H9 (cell line): ENCODE results near the gene RDH5. TPM values are rescaled to one million over a fixed set of nuclear protein-coding genes. Genes with fewer than 3 reads are reported as not detected.

Experiments
- DNase-seq: peaks from one replicate; pipeline ENCODE4 v3.0.0-alpha.2; 2017
- H2AFZ ChIP-seq: one replicate; pipeline ENCODE4 v1.6.1; 2013; ENCODE audit warnings: mild to moderate bottlenecking, low read length, control low read depth, moderate library complexity
- H2AK5ac ChIP-seq: 2 replicates; pipeline ENCODE4 v1.6.1; 2013; ENCODE audit warnings: low read length, control low read depth, mixed read lengths; ENCODE audit not compliant: insufficient read length
- H2BK120ac ChIP-seq: one replicate; pipeline ENCODE4 v1.6.1; 2013; ENCODE audit warnings: low read depth, mild to moderate bottlenecking, low read length, control low read depth, inconsistent platforms; ENCODE audit not compliant: poor library complexity, severe bottlenecking
- H2BK12ac ChIP-seq: 2 replicates; pipeline ENCODE4 v1.6.1; 2013; ENCODE audit warnings: low read length, control low read depth, mixed read lengths, low read depth; ENCODE audit not compliant: insufficient read length
- H2BK15ac ChIP-seq: 2 replicates; pipeline ENCODE4 v1.6.1; 2013; ENCODE audit warnings: low read depth, low read length, control low read depth
- H2BK20ac ChIP-seq: one replicate; pipeline ENCODE4 v1.6.1; 2013; ENCODE audit warnings: low read depth, mild to moderate bottlenecking, low read length, control low read depth, inconsistent platforms; ENCODE audit not compliant: poor library complexity, severe bottlenecking
- H2BK5ac ChIP-seq: 2 replicates; pipeline ENCODE4 v1.6.1; 2013; ENCODE audit warnings: low read length, control low read depth, mixed read lengths; ENCODE audit not compliant: insufficient read length
- H3K14ac ChIP-seq: 2 replicates; pipeline ENCODE4 v1.6.1; 2013; ENCODE audit warnings: low read length, control low read depth; ENCODE audit not compliant: insufficient read depth
- H3K18ac ChIP-seq: 2 replicates; pipeline ENCODE4 v1.6.1; 2013; ENCODE audit warnings: low read depth, mild to moderate bottlenecking, mixed read lengths, low read length, control low read depth; ENCODE audit not compliant: insufficient read length
- H3K23ac ChIP-seq: 2 replicates; pipeline ENCODE4 v1.6.1; 2013; ENCODE audit warnings: low read length, control low read depth, mixed read lengths, low read depth; ENCODE audit not compliant: insufficient read length
- H3K23me2 ChIP-seq: 2 replicates; pipeline ENCODE4 v1.6.1; 2013; ENCODE audit warnings: low read depth, mild to moderate bottlenecking, mixed read lengths, low read length, control low read depth; ENCODE audit not compliant: insufficient read length, poor library complexity, severe bottlenecking
- H3K27ac ChIP-seq: 2 replicates; pipeline ENCODE4 v1.5.1; 2013; ENCODE audit warnings: low read length, control low read depth, mixed read lengths, low read depth; ENCODE audit not compliant: insufficient read length
- H3K27me3 ChIP-seq: 2 replicates; pipeline ENCODE4 v1.6.1; 2013; ENCODE audit warnings: low read length, control low read depth, inconsistent platforms; ENCODE audit not compliant: insufficient read depth
- H3K4ac ChIP-seq: 2 replicates; pipeline ENCODE4 v1.6.1; 2013; ENCODE audit warnings: low read depth, mild to moderate bottlenecking, control low read depth, inconsistent platforms, low read length, moderate library complexity
- H3K4me1 ChIP-seq: 2 replicates; pipeline ENCODE4 v1.6.1; 2013; ENCODE audit warnings: low read length, control low read depth, inconsistent platforms; ENCODE audit not compliant: insufficient read depth
- H3K4me2 ChIP-seq: 2 replicates; pipeline ENCODE4 v1.6.1; 2013; ENCODE audit warnings: low read length, control low read depth, mixed read lengths; ENCODE audit not compliant: insufficient read length, insufficient read depth
- H3K56ac ChIP-seq: 2 replicates; pipeline ENCODE4 v1.6.1; 2013; ENCODE audit warnings: low read depth, mild to moderate bottlenecking, mixed read lengths, low read length, control low read depth; ENCODE audit not compliant: insufficient read length
- H3K79me1 ChIP-seq: 2 replicates; pipeline ENCODE4 v1.6.1; 2013; ENCODE audit warnings: low read depth, mild to moderate bottlenecking, moderate library complexity, low read length, control low read depth, inconsistent platforms; ENCODE audit not compliant: insufficient read depth, poor library complexity, severe bottlenecking
- H3K79me2 ChIP-seq: 2 replicates; pipeline ENCODE4 v1.6.1; 2013; ENCODE audit warnings: low read length, control low read depth, inconsistent platforms; ENCODE audit not compliant: insufficient read depth
- H3K9ac ChIP-seq: 2 replicates; pipeline ENCODE4 v1.6.1; 2013; ENCODE audit warnings: low read length, control low read depth, mixed read lengths; ENCODE audit not compliant: insufficient read length; ENCODE audit errors: extremely low read depth
- H3K9me3 ChIP-seq: one replicate; pipeline ENCODE4 v1.6.1; 2013; ENCODE audit warnings: low read depth, low read length, inconsistent platforms; ENCODE audit not compliant: control insufficient read depth
- H3T11ph ChIP-seq: one replicate; pipeline ENCODE4 v1.6.1; 2013; ENCODE audit warnings: mild to moderate bottlenecking, low read length, control low read depth, inconsistent platforms
- H4K20me1 ChIP-seq: one replicate; pipeline ENCODE4 v1.6.1; 2013; ENCODE audit not compliant: control insufficient read depth, insufficient read length, insufficient read depth
- H4K5ac ChIP-seq: 2 replicates; pipeline ENCODE4 v1.6.1; 2013; ENCODE audit warnings: low read depth, mild to moderate bottlenecking, mixed read lengths, low read length, control low read depth; ENCODE audit not compliant: insufficient read length
- H4K8ac ChIP-seq: replicated peaks from 2 replicates; pipeline ENCODE4 v1.6.1; 2013; ENCODE audit warnings: low read length, control low read depth, mixed read lengths, low read depth; ENCODE audit not compliant: insufficient read length
- H4K91ac ChIP-seq: 2 replicates; pipeline ENCODE4 v1.6.1; 2013; ENCODE audit warnings: low read depth, mild to moderate bottlenecking, moderate library complexity, mixed read lengths, low read length, control low read depth; ENCODE audit not compliant: insufficient read length
- H3K27ac Mint-ChIP-seq, 3 experiments: 2 replicates in 2 of 3; 3 replicates in 1 of 3; pipeline ENCODE4 v1.8.0; 2020 to 2021; ENCODE audit warnings: mixed read lengths in 3 of 3, mild to moderate bottlenecking in 1 of 3, moderate library complexity in 1 of 3
- H3K27me3 Mint-ChIP-seq: 2 replicates; pipeline ENCODE4 v1.8.0; 2021; ENCODE audit warnings: low read depth, mild to moderate bottlenecking, moderate library complexity, mixed read lengths
- H3K36me3 Mint-ChIP-seq, 3 experiments: 2 replicates in 2 of 3; 3 replicates in 1 of 3; pipeline ENCODE4 v1.8.0; 2020 to 2021; ENCODE audit warnings: low read depth in 3 of 3, mixed read lengths in 3 of 3; ENCODE audit not compliant: insufficient read depth in 1 of 3
- H3K4me1 Mint-ChIP-seq, 2 experiments: 2 replicates each; pipeline ENCODE4 v1.8.0; 2020; ENCODE audit warnings: mixed read lengths in 2 of 2
- H3K4me3 Mint-ChIP-seq, 2 experiments: 2 replicates in 1 of 2; 3 replicates in 1 of 2; pipeline ENCODE4 v1.8.0; 2020 to 2021; ENCODE audit warnings: mild to moderate bottlenecking in 2 of 2, mixed read lengths in 2 of 2, moderate library complexity in 1 of 2
- H3K9me3 Mint-ChIP-seq, 2 experiments: 2 replicates in 1 of 2; 3 replicates in 1 of 2; pipeline ENCODE4 v1.8.0; 2020; ENCODE audit warnings: mild to moderate bottlenecking in 2 of 2, mixed read lengths in 2 of 2, moderate library complexity in 1 of 2
- WGBS: extraction: QIAGEN DNeasy Blood & Tissue Kit; methylation state at CpG from one replicate; pipeline ENCODE4 v1.1.7; 2013; ENCODE audit warnings: missing lambda C conversion rate, low lambda C conversion rate, mixed read lengths; ENCODE audit not compliant: insufficient read length; ENCODE audit errors: extremely low coverage; 5-methylcytosine and 5-hydroxymethylcytosine counted together
- total RNA-seq: library from RNA; stranded (reverse); gene quantifications from 2 replicates; pipeline ENCODE4 v1.2.1, GENCODE V29; 2021
- TF ChIP-seq, protein P1 (sequence below): fragments of 200-600 bp; sonication (generic); conservative IDR thresholded peaks from 3 replicates; pipeline ENCODE4 v1.8.0; 2021; ENCODE audit warnings: antibody characterized with exemption, mild to moderate bottlenecking

RDH5 gene
- total RNA-seq, 1 experiment from 2014 or later, result 6.6 TPM

DNA sequence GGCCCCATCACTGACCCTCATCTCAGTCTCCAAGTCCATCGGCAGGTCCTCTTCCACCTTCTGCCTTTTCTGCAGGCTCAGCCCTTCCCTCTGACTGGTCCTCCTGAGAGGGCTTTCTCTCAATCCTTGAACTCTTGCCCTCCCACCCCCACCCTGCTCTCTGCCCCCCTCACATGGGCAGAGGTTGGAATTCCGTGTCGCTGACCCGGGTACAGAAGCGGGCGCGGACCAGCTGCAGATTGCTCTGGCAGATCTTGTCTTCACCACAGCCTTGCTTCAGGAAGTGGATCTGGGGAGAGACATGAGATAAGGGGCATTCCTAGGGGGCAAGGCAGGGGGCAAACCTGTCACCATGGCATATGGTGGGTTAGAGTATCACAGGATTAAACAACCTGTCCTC is 24.8 kb upstream of the RDH5 start:
- Histone ChIP-seq H2BK120ac (no peak overlapping the region), H2BK20ac (no peak overlapping the region), H3K9me3 (no peaks in the 10 kb centered on the region), H3K4me1 (no peaks in the 10 kb centered on the region), H4K5ac (no peak overlapping the region), H3K9ac (no peak overlapping the region), H3K14ac (no peak overlapping the region), H2BK5ac (no peak overlapping the region), H3K18ac (no peak overlapping the region), H3K4ac (no peak overlapping the region), H3K27me3 (no peaks in the 10 kb centered on the region; the same call in 1 of the 2 replicates), H3K27ac (no peak overlapping the region), H3K79me2 (no peaks in the 10 kb centered on the region), H3K79me1 (no peaks in the 10 kb centered on the region), H4K20me1 (no peaks in the 10 kb centered on the region), H4K8ac (no peak overlapping the region), H3T11ph (no peak overlapping the region), H3K4me2 (no peak overlapping the region), H2BK15ac (no peak overlapping the region), H2BK12ac (no peak overlapping the region), H2AK5ac (no peak overlapping the region), H4K91ac (no peak overlapping the region), H3K23ac (no peak overlapping the region), H3K56ac (no peak overlapping the region), H2AFZ (no peak overlapping the region), H3K23me2 (no peaks in the 10 kb centered on the region)
- Mint-ChIP-seq H3K9me3 (no peaks in the 10 kb centered on the region), H3K4me1 (no peaks in the 10 kb centered on the region), H3K27me3 (no peaks in the 10 kb centered on the region), H3K4me3 (no peak overlapping the region), H3K36me3 (peaks cover 31 to 55% (median 46%) of the 10 kb centered on the region in 3 experiments), H3K27ac (no peak overlapping the region)
- no CpG with 5 or more reads among the region's 7 CpGs for WGBS
- DNase-seq, result no peak
- TF ChIP-seq, protein P1, sequence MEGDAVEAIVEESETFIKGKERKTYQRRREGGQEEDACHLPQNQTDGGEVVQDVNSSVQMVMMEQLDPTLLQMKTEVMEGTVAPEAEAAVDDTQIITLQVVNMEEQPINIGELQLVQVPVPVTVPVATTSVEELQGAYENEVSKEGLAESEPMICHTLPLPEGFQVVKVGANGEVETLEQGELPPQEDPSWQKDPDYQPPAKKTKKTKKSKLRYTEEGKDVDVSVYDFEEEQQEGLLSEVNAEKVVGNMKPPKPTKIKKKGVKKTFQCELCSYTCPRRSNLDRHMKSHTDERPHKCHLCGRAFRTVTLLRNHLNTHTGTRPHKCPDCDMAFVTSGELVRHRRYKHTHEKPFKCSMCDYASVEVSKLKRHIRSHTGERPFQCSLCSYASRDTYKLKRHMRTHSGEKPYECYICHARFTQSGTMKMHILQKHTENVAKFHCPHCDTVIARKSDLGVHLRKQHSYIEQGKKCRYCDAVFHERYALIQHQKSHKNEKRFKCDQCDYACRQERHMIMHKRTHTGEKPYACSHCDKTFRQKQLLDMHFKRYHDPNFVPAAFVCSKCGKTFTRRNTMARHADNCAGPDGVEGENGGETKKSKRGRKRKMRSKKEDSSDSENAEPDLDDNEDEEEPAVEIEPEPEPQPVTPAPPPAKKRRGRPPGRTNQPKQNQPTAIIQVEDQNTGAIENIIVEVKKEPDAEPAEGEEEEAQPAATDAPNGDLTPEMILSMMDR, result no peak
